ENCODE data around the gene EFCAB6.

The EFCAB6 gene

DNA sequence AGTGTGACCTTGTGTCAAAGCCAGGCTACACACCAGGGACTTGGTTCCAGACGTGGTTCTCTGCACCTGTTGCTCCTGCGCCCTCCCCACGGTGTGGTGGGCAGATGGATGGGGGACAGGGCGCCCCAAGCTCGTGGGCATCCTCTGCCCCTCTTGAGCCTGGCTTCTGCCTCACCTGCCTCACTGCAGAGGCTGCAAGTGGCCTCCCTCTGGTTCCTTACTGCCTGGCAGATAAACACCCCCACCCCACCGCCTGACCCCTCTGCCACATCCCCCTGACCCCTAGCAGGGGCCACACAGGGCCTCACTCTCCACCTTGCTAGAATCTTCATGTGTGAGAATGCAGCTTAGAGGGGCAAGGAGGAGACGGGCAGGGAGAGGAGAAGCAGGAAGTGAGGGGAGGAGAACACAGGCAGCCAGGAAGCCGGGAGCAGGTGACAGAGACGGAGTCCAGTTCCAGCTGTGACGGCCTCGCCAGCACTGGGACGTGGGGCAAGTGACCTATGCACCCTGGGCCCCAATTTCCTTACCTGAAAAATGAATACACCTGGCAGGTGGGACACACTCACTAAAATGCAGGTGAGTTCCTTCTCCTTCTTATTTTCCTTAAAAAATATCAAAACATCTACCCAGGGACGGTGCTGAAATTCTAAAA, 178.3 kb downstream of the EFCAB6 start:
- DNase-seq: no peak

- no peak for DNase-seq
Measured at GRCh38 chr22:43631846-43632245, 180.3 kb downstream of the EFCAB6 start.

DNA sequence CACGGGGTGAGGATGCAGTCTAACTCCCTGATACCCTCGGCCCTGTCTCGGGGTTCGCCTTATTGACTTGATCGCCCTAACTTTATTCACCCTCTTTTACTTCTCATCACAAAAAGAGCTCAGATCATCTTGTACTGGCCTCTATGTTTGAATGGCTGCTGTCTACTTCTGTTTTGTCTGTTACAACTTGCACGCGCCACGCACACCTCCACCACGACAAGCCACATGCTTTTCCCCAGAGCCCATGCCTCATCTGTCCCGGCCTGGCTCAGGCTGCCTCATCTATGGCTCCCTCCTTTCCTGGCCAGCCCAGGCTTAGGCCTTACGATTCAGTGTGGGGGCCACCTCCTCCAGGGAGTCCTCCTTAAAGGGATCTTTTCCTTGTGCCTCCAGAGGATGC, 180.9 kb downstream of the EFCAB6 start:
- DNase-seq: no peak

GRCh38 chr22:43630451-43630850, 181.7 kb downstream of the EFCAB6 start:
- DNase-seq: no peak

GRCh38 chr22:43628250-43628649, 183.9 kb downstream of the EFCAB6 start:
- DNase-seq: no peak

DNA sequence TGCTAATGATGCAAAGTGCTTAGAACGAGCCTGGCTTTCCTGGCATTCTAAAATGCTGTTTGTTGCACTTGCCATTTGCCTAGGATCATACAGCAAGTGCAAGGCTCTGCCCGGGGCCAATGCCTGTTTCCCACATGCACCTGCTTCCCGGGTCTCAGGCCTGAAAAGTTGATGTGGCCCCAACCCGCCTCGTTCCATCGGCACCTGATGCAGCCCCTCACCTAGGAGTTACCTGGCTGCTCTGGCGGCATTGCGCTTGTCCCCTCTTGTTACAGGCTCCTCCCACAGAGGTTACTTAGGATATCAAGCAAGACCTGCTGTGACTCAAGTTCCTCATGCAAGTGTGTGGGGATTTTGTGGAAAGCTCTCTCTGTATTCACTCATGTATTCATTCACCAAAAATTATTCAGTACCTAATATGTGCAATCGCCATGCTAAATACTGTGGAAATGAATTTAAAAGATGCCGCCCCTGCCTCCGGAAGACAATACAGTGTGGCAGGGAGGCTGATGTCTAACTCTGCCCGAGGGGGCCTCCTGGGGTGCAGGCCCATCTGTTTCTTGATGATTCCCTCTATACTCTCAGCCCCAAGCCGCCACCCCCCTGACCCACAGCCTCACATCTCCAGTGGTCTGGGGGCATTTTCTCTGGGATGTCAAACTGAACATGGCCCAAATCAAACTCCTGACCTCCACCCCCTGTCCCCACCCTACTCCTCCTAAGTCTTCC, 184.5 kb downstream of the EFCAB6 start:
- DNase-seq: no peak

- no peak for DNase-seq
Measured at GRCh38 chr22:43625242-43625641, 186.9 kb downstream of the EFCAB6 start.

GRCh38 chr22:43624144-43624998, 187.7 kb downstream of the EFCAB6 start:
- no peak for DNase-seq

- no peak for DNase-seq
Measured at GRCh38 chr22:43622886-43623285, 189.2 kb downstream of the EFCAB6 start.

- no peak for DNase-seq
Measured at GRCh38 chr22:43620197-43620596, 191.9 kb downstream of the EFCAB6 start.

- DNase-seq: no peak
Measured at GRCh38 chr22:43618517-43618916, 193.6 kb downstream of the EFCAB6 start.

- DNase-seq: no peak
Measured at GRCh38 chr22:43616645-43617044, 195.5 kb downstream of the EFCAB6 start.

DNA sequence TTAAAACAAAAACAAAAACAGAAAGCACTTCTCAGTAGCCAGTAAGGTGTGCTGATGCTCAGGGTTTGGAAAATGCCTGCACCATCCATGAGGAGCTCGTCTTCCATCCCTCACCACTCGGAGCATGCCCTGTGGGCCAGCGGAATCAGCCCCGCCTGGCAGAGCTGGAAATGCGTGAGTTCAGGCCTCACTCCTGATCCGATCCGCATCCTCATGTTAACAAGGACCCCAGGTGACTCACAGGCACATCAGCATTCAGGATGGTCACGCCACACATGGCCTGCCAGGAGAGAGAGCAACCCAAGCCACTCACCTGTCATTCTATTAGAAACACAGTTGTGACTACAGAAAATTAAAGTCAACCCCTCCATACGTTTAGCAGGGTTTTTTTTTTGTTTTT, 211.8 kb downstream of the EFCAB6 start:
- DNase-seq: no peak

DNA sequence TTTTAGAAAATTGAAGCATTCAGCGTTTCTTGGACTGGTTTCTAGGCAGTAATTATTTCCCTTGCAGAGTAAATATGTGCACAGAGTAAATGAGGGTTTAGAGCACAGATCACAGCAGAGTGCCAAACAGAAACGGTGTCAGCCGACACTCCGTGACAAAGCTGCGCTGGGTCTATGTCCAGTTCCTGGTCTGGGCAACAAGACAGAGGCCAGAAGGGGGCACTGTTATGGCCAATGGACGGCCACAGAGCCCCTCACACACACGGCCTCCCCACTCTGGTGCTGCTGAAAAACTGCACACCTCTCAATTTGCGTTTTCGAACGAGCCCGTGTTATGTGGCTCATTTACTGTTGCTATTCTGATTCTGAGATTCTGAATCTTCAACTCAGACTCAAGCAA, 219.6 kb downstream of the EFCAB6 start:
- no peak for DNase-seq

DNA sequence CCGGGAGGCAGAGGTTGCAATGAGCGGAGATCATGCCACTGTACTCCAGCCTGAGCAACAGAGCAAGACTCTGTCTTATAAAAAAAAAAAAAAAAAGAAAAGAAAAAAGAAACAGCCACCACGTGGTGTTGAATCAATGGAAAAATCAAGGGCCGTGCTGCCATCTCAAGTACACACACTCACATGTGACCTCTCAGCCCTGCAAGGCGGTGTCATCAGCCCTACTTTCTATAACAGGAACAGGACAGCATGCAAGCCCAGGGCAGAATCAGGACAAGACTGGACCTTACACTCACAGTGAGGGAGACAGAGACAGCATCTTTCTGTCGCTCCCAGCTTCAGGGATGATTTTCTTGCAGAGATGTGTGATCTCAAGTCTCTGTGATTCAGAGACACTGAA, 220.7 kb downstream of the EFCAB6 start:
- DNase-seq: no peak

DNA sequence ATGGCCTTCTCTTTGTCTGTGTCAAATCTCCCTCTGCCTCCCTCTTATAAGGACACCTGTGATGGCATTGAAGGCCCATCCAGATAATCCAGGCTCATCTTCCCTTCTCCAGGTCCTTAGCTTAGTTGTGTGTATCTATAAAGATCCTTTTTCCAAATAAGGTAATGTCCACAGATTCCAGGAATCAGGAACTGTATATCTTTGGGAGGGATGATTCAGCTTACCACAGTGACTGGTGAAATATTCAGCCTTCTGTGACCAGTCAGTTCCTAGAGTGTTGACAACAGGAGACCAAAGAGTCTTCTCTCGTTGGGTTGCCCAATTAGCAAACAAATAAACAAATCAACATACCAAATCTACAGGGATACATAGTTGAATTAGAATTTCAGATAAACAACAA, 224.5 kb downstream of the EFCAB6 start:
- no peak for DNase-seq

DNA sequence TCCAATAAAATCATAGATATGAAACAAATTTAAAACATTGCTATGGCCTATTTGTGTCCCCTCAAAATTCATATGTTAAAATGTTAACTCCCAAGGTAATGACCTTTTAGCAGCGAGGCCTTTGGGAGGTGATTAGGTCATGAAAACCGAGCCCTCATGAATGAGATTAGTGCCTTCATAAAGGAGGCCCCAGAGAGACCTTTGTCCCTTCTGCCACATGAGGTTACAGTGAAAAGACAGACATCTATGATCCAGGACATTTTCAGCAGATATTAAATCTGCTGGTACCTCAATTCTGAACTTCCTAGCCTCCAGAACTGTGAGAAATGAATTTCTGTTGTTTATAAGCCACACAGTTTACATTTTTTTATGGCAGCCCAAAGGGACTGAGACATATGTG, 228.6 kb downstream of the EFCAB6 start:
- no peak for DNase-seq

GRCh38 chr22:43582394-43582793, 229.7 kb downstream of the EFCAB6 start:
- DNase-seq: no peak

GRCh38 chr22:43580271-43580750, 231.8 kb downstream of the EFCAB6 start:
- no peak for DNase-seq

DNA sequence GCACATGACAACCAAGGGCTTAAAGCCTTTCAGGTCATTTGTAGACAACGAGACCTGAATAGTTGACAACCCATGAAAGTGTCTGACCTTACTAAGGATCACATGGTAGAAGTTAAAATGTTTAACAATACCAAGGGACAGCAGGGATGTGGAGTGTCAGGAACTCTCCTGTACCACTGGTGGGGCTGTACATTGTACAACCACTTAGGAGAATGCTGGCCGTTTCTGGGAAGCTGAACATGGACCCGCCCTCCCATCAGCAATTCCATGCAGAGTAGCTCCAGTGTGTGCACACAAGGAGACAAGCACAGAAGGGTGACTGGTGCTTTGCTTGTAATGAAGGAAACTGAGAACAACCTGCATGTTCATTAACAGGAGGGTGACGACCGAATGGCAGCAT, 237.4 kb downstream of the EFCAB6 start:
- DNase-seq: no peak

DNA sequence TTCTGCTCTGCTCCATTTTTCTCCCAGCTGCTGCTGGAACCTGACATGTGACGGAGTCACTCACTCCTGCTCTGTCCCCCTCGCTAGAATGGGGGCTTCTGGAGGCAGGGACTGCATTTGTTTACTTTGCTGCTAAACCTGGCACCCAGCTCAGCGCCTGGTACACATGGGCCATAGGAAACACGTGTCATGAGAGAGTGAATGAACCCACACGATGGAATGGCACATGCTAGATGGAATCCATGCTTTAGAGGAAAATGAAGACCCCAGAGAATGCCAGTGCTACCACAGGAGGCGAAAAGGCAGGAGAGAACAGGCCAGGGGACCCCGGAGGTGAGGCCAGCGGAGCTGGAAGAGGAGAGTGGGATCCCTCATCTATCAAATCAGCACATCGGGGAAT, 239.4 kb downstream of the EFCAB6 start:
- no peak for DNase-seq

- no peak for DNase-seq
Measured at GRCh38 chr22:43571181-43571580, 240.9 kb downstream of the EFCAB6 start.

GRCh38 chr22:43570531-43571165, 241.5 kb downstream of the EFCAB6 start:
- no peak for DNase-seq

Data from stimulated activated CD4-positive, alpha-beta T cell treated with anti-CD3 and anti-CD28 coated beads, Interleukin-12 subunit alpha, Interleukin-12 subunit beta, amount 100 ng/mL, for 4 hours (primary cell).